Measurements from ENCODE around the gene C16orf86. TPM values are rescaled to one million over a fixed set of nuclear protein-coding genes. Genes with fewer than 3 reads are reported as not detected.

C16orf86 gene, protein sequence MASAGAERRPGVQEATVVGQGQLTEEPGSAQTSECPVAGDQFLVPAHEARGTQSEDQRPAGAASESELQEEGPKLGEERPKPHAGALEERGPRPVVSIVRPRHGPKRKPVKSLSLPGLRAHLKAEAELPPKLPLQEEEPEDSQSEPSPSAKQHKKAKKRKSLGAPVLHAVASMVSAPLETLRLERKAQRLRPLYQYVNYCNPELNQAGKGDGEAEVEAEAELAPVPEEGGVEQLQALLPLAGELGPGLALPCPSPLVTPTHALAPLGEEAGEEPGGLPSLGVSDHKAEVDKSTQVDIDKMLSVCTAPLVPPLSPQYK
- polyA plus RNA-seq (2013, experiment 1 of 2; ENCODE audit: insufficient read length) = 2.2 TPM
- polyA plus RNA-seq (2013, experiment 2 of 2; ENCODE audit: insufficient read length) = 2.0 TPM

GRCh38 chr16:67666559-67667452 lies at the start of gene C16orf86, which contains the start of gene ENKD1:
C16orf86 (plus strand) TSS chr16:67666814; CDS start chr16:67666971, 157 bp downstream.
ENKD1 (minus strand) TSS chr16:67666750; CDS start chr16:67666442, 308 bp downstream.
- DNase-seq = peak; percentile 82

DNA sequence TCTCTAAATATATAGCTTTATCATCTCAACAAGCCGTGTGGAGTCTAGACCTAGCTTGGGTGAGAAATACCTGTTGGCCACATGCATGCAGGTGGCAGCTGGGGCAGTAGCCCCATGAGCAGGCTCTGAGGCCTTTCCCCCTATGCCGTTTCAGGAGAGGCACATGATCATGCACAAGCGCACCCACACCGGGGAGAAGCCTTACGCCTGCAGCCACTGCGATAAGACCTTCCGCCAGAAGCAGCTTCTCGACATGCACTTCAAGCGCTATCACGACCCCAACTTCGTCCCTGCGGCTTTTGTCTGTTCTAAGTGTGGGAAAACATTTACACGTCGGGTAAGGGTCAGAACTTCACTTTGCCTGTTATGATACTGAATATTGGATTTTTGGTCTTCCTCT lies 38.4 kb upstream of the C16orf86 start:
- DNase-seq = no peak

GRCh38 chr16:67632415-67633172 lies 34.0 kb upstream of the C16orf86 start:
- peak; percentile 26 for DNase-seq

GRCh38 chr16:67636713-67637112 lies 29.9 kb upstream of the C16orf86 start:
- DNase-seq = no peak

DNA sequence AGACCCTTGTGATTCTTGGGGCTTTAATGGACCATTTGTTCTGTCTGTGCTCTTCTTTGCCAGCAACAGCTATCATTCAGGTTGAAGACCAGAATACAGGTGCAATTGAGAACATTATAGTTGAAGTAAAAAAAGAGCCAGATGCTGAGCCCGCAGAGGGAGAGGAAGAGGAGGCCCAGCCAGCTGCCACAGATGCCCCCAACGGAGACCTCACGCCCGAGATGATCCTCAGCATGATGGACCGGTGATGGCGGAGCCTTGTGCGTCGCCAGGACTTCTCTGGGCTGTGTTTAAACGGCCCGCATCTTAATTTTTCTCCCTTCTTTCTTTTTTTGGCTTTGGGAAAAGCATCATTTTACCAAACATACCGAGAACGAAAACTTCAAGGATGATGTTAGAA lies 29.0 kb upstream of the C16orf86 start:
- DNase-seq = no peak

GRCh38 chr16:67641779-67642708 lies 24.6 kb upstream of the C16orf86 start:
- DNase-seq = no peak

GRCh38 chr16:67644038-67644437 lies 22.6 kb upstream of the C16orf86 start:
- no peak for DNase-seq

DNA sequence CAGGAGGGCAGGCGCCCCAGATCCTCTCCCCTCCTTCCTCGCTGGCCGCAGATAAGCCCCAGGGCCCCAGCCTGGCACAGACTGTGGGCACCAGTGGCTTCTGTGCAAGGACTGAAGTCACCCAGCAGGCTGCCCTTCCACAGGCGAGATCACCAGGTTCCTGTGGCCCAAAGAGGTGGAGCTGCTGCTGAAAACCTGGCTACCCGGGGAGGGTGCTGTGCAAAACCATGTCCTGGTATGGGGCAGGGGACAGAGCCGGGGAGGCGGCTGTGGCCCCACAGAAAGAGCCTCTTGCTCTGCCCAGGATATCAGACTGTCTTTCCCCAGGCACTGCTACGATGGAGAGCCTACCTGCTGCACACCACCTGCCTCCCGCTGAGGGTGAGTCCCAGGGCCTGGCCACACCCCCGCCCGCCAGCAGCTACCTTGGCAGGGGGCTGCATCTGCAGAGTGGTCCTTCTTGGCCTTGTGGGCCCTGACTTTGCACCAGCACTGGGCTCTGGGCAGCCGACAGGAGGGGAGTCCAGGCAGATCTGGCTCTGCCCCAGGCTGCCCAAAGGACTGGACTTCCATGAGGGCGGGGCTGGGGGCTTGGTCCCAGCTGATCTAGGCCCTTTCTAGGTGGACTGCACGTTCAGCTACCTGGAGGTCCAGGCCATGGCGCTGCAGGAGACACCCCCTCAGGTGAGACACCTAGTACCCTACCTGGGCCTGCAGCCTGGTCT lies 21.1 kb upstream of the C16orf86 start:
- DNase-seq = no peak

DNA sequence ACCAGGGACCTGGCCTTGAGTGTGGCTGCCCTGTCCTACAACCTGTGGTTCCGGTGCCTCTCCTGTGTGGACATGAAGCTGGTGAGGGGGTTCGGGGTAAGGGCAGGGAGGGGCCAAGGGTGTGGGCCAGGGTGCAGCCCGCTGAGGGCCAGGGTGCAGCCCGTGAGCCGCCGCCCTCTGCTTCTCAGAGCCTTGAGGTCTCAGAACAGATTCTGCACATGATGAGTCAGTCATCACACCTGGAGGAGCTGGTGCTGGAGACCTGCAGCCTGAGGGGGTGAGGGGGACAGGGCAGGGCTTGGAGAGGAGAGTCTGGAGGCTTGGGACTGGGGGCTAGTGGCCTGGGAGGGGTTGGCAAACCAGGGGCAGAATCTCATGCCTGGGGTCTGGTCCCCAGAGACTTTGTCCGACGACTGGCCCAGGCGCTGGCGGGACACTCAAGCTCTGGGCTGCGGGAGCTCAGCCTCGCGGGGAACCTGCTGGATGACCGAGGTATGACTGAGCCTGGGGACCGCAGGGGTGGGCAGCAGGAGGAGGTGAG lies 19.4 kb upstream of the C16orf86 start:
- no peak for DNase-seq

DNA sequence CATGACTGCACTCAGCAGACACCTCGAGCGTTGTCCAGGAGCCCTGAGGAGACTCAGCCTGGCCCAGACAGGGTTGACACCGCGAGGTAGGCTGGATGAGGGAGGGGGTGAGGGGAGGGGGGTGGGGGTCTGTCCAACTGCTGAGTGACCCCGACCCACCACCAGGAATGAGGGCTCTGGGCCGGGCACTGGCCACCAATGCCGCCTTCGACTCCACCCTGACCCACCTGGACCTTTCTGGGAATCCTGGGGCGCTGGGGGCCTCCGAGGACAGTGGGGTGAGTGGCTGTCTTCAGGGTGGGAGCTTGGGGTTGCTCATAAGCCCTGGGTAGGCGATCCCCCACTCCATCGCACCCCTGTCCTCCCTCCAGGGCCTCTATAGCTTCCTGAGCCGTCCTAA lies 18.9 kb upstream of the C16orf86 start:
- DNase-seq = no peak

- no peak for DNase-seq
Measured at GRCh38 chr16:67648088-67648763, 18.4 kb upstream of the C16orf86 start.

DNA sequence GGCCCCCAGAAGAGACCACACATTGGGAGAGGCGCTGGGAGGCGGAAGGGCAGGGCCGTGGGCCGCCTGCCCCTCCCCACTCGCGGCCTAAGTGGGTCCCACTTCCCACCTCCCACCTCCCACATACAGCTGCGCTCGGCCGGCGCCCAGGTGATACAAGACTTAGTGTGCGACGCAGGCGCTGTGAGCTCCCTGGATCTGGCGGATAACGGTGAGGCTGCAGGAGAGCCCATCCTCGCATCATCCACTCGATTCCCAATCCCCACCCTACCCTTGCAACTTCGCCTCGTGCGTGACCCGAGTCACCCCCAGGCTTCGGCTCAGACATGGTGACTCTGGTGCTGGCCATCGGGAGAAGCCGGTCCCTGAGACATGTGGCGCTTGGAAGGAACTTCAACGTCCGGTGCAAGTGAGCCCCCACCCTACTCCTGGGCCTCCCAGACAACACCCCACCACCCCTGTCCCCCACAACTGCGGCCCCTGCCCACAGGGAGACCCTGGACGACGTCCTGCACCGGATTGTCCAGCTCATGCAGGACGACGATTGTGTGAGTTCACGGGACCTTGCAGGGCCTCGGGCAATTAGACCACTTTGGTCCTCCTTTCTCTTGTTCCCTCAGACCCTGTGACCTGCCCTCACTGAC lies 17.7 kb upstream of the C16orf86 start:
- no peak for DNase-seq

DNA sequence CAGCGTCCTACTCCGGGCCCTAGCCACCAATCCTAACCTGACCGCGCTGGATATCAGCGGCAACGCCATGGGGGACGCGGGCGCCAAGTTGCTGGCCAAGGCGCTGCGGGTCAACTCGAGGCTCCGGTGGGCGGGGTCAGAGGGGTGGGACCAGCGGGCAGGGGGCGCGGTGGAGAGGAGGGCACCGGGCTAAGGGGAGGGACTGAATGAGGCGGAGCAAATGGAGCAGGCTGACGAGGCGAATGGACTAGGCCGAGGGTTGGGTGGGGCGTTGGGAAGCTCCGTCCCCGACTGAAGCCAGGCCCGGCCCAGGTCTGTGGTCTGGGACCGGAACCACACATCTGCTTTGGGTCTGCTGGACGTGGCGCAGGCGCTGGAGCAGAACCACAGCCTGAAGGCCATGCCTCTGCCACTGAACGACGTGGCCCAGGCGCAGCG lies 17.1 kb upstream of the C16orf86 start:
- DNase-seq = no peak

- DNase-seq = no peak
Measured at GRCh38 chr16:67650023-67650422, 16.6 kb upstream of the C16orf86 start.

DNA sequence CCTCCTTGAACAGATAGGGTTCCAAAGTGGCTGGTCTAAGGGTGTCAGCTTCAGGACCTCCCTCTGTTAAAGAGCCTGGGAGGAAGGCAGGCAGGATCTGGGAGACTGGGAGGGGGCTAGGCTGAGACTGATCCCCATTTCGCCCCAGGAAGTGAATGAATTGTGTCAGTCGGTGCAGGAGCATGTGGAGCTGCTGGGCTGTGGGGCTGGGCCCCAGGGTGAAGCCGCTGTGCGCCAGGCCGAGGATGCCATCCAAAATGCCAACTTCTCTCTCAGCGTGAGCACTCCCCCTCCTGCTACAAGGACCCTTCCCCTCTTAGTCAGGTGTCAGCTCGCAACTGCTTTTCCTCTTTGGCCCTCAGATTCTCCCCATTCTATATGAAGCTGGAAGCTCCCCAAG lies 15.6 kb upstream of the C16orf86 start:
- DNase-seq = no peak

DNA sequence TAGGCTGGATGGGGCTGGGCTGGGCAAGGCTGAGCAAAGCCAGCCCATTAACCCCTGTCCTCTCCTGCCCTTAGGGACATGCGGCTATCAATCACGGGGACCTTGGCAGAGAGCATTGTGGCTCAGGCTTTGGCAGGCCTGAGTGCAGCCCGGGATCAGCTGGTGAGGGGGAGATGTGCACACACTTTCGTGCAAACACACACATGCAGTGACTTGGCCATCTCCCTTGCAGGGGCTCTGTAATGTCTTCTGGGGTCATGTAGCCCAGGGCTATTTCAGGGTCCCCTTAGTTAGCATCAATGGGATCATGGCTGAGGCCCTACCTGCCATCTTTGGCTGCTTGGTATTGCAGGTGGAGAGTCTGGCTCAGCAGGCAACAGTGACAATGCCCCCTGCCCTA lies 14.8 kb upstream of the C16orf86 start:
- DNase-seq = no peak

GRCh38 chr16:67652578-67653127 lies 14.0 kb upstream of the C16orf86 start:
- DNase-seq = peak; percentile 31

DNA sequence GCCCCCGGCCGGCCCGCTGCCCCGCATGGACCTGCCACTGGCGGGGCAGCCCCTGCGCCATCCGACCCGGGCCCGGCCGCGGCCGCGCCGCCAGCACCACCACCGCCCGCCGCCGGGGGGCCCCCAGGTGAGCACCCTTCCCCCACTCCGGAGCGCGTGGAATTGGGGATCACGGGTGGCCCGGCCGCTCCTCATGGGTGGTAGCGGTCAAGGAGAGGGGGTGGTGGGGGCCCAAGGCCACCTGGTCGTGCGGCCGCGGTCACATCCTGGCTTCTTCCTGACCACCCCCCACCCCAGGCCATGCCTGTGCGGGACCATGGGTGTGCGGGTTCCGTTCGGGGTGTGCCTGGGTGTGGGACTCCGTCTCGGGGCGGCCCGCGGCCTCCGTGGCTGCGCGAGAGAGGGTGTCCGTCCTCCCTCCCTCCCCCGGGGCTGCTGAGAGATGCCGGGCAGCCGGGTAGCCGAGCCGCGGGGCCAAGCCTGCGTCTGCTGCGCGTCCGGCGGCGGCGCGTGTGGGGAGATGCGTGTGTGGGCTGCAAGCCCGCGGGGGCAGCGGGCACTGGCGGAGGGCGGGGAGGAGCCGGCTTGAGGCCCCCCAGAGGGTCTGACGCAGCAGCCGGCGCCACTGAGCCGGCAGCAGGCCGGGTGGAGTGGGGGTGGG lies 13.4 kb upstream of the C16orf86 start:
- DNase-seq = peak; percentile 38
